ENCODE results near the gene SLC24A4.

DNA sequence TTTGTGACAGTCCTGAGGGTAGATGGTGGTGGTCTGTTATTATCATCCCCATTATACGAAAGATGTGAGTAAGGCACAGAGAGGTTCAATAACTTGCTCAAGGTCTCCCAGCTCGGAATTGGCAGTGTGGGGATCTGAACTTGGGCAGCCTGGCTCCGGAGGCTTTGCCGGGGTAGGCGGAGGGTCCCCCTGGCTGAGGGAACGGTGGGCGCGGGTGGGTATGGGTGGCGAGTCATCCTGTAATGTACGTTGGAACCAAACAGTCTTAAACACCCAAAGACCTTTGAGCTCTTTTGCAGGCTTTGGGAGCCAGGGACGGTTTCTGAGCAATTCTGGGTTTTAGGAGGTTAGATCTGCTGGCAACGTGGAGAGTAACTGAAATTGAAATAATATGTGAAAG is 16.5 kb downstream of the SLC24A4 start:
- TF ChIP-seq, protein P1, sequence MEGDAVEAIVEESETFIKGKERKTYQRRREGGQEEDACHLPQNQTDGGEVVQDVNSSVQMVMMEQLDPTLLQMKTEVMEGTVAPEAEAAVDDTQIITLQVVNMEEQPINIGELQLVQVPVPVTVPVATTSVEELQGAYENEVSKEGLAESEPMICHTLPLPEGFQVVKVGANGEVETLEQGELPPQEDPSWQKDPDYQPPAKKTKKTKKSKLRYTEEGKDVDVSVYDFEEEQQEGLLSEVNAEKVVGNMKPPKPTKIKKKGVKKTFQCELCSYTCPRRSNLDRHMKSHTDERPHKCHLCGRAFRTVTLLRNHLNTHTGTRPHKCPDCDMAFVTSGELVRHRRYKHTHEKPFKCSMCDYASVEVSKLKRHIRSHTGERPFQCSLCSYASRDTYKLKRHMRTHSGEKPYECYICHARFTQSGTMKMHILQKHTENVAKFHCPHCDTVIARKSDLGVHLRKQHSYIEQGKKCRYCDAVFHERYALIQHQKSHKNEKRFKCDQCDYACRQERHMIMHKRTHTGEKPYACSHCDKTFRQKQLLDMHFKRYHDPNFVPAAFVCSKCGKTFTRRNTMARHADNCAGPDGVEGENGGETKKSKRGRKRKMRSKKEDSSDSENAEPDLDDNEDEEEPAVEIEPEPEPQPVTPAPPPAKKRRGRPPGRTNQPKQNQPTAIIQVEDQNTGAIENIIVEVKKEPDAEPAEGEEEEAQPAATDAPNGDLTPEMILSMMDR (IDR thresholded peaks at IDR 0.05; ENCODE audit: low read depth, low read length, poor library complexity, severe bottlenecking), result no peak
- no peak for TF ChIP-seq EZH2phosphoT487 (IDR thresholded peaks at IDR 0.05; ENCODE audit: borderline replicate concordance, low read length)
